ENCODE data around the gene TRIM59.

The TRIM59 gene

DNA sequence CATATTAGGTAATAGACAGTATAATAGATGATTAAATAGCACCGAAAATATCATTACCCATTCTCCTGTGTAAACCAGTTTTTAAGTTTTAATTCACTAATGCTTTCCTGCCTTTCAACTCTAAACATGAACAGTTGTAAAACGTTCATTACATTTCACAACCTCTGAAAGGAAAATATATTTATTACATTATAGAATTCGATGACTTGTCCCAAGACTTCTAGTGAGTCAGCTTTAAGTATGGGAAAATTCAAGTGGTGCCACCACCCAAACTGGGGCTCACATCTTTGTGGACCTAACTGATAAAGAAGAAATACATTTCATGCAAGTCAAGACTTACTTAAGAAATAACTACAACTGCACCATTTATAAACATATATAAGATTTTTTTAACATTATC lies 2.0 kb downstream of the TRIM59 start:
- H3K4me3 ChIP-seq (replicated peaks; ENCODE audit: insufficient read depth, low read length) = no peak overlapping the region
- DNase-seq (ENCODE audit: low read depth in 1 of 2, low spot score in 1 of 2) = no peak
- TF ChIP-seq, protein P1, sequence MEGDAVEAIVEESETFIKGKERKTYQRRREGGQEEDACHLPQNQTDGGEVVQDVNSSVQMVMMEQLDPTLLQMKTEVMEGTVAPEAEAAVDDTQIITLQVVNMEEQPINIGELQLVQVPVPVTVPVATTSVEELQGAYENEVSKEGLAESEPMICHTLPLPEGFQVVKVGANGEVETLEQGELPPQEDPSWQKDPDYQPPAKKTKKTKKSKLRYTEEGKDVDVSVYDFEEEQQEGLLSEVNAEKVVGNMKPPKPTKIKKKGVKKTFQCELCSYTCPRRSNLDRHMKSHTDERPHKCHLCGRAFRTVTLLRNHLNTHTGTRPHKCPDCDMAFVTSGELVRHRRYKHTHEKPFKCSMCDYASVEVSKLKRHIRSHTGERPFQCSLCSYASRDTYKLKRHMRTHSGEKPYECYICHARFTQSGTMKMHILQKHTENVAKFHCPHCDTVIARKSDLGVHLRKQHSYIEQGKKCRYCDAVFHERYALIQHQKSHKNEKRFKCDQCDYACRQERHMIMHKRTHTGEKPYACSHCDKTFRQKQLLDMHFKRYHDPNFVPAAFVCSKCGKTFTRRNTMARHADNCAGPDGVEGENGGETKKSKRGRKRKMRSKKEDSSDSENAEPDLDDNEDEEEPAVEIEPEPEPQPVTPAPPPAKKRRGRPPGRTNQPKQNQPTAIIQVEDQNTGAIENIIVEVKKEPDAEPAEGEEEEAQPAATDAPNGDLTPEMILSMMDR (IDR thresholded peaks at IDR 0.05; ENCODE audit: insufficient read depth, low read length) = no peak
- TF ChIP-seq GABPA (IDR thresholded peaks at IDR 0.05; ENCODE audit: low read depth) = no peak
- no peak for TF ChIP-seq SPI1 (IDR thresholded peaks at IDR 0.05; ENCODE audit: borderline replicate concordance, low read depth)
- no peak for TF ChIP-seq POLR2AphosphoS5 (IDR thresholded peaks at IDR 0.05; ENCODE audit: low read depth)
- TF ChIP-seq, protein P2, sequence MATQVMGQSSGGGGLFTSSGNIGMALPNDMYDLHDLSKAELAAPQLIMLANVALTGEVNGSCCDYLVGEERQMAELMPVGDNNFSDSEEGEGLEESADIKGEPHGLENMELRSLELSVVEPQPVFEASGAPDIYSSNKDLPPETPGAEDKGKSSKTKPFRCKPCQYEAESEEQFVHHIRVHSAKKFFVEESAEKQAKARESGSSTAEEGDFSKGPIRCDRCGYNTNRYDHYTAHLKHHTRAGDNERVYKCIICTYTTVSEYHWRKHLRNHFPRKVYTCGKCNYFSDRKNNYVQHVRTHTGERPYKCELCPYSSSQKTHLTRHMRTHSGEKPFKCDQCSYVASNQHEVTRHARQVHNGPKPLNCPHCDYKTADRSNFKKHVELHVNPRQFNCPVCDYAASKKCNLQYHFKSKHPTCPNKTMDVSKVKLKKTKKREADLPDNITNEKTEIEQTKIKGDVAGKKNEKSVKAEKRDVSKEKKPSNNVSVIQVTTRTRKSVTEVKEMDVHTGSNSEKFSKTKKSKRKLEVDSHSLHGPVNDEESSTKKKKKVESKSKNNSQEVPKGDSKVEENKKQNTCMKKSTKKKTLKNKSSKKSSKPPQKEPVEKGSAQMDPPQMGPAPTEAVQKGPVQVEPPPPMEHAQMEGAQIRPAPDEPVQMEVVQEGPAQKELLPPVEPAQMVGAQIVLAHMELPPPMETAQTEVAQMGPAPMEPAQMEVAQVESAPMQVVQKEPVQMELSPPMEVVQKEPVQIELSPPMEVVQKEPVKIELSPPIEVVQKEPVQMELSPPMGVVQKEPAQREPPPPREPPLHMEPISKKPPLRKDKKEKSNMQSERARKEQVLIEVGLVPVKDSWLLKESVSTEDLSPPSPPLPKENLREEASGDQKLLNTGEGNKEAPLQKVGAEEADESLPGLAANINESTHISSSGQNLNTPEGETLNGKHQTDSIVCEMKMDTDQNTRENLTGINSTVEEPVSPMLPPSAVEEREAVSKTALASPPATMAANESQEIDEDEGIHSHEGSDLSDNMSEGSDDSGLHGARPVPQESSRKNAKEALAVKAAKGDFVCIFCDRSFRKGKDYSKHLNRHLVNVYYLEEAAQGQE (IDR thresholded peaks at IDR 0.05; ENCODE audit: insufficient replicate concordance, low read depth) = no peak
- no peaks in the 10 kb centered on the region for H3K27me3 ChIP-seq (ENCODE audit: insufficient read depth, poor library complexity, severe bottlenecking)
- no peak overlapping the region for H3K27ac ChIP-seq (replicated peaks)

DNA sequence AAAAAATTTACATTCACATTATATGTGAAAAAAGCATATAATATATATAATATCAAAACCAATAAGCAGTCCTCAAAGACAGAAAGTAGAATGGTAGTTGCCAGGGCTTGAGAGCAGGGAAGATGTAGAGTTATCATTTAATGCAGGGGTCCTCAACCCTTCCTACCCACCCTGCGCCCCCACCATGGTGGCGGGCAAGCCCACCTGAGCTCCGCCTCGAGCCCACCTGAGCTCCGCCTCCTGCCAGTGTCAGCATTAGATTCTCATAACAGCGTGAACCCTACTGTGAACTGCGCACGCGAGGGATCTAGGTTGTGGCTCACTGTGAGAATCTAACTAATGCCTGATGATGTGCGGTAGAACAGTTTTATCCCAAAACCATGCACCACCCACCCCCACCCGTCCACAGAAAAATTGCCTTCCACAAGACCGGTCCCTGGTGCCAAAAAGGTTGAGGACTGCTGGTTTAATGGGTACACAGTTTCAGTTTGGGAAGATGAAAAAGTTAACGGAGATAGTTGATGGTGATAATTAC lies 3.0 kb downstream of the TRIM59 start:
- Histone ChIP-seq H3K27me3 (ENCODE audit: insufficient read depth, poor library complexity, severe bottlenecking) (no peaks in the 10 kb centered on the region), H3K27ac (replicated peaks) (no peak overlapping the region), H3K4me3 (replicated peaks; ENCODE audit: insufficient read depth, low read length) (no peak overlapping the region)
- no peak for TF ChIP-seq SPI1 (IDR thresholded peaks at IDR 0.05; ENCODE audit: borderline replicate concordance, low read depth)
- TF ChIP-seq, protein P2 (IDR thresholded peaks at IDR 0.05; ENCODE audit: insufficient replicate concordance, low read depth) = no peak
- TF ChIP-seq GABPA (IDR thresholded peaks at IDR 0.05; ENCODE audit: low read depth) = no peak
- TF ChIP-seq POLR2AphosphoS5 (IDR thresholded peaks at IDR 0.05; ENCODE audit: low read depth) = no peak
- TF ChIP-seq, protein P1 (IDR thresholded peaks at IDR 0.05; ENCODE audit: insufficient read depth, low read length) = no peak
- no peak for DNase-seq (ENCODE audit: low read depth in 1 of 2, low spot score in 1 of 2)

DNA sequence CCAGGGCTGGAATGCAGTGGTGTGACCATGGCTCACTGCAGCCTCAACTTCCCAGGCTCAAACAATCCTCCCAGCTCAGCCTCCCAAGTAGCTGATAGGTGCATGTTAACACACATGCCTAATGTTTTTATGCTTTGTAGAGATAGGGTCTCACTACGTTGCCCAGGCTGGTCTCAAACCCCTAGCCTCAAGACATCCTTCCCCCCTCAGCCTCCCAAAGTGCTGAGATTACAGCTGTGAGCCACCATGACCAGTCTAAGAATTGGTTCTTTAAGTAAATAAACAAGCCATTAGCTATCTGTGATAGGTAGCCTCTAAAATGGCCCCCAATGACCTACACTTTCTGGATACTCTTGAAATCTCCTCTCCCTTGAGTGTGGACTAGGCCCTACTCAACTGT lies 3.7 kb downstream of the TRIM59 start:
- H3K4me3 ChIP-seq (replicated peaks; ENCODE audit: insufficient read depth, low read length) = no peak overlapping the region
- no peak for DNase-seq (ENCODE audit: low read depth in 1 of 2, low spot score in 1 of 2)
- no peaks in the 10 kb centered on the region for H3K27me3 ChIP-seq (ENCODE audit: insufficient read depth, poor library complexity, severe bottlenecking)
- H3K27ac ChIP-seq (replicated peaks) = no peak overlapping the region
- TF ChIP-seq POLR2AphosphoS5 (IDR thresholded peaks at IDR 0.05; ENCODE audit: low read depth) (no peak), GABPA (IDR thresholded peaks at IDR 0.05; ENCODE audit: low read depth) (no peak), SPI1 (IDR thresholded peaks at IDR 0.05; ENCODE audit: borderline replicate concordance, low read depth) (no peak)
- TF ChIP-seq, protein P2 (IDR thresholded peaks at IDR 0.05; ENCODE audit: insufficient replicate concordance, low read depth) = no peak
- TF ChIP-seq, protein P1 (IDR thresholded peaks at IDR 0.05; ENCODE audit: insufficient read depth, low read length) = no peak
